ENCODE results near the gene TCOF1.

DNA sequence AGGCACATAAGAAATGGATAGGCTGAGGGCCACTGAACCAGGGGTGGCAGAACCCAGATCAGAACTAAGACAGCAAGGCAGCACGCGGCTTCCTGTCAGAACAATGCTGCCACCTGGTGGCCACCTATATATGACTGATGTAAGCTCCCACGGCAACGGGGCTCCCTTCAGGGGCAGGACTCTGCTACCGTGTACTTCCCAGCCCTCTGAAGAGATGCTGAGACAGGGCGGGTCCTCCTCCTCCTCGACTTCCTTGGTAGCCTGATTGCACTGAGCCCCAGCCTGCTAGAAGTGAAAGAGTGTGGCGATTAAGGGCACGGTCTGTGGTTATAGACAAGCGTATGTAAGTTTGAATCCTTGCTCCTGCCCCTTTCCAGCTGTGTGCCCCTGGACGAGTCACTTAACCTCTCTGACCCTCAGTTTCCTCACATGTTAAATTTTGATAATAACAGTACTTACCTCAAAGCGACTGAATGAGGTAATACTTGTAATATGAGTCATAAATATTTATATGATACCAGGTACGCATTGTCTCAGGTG is 78.7 kb downstream of the TCOF1 start:
- TF ChIP-seq, protein P1, sequence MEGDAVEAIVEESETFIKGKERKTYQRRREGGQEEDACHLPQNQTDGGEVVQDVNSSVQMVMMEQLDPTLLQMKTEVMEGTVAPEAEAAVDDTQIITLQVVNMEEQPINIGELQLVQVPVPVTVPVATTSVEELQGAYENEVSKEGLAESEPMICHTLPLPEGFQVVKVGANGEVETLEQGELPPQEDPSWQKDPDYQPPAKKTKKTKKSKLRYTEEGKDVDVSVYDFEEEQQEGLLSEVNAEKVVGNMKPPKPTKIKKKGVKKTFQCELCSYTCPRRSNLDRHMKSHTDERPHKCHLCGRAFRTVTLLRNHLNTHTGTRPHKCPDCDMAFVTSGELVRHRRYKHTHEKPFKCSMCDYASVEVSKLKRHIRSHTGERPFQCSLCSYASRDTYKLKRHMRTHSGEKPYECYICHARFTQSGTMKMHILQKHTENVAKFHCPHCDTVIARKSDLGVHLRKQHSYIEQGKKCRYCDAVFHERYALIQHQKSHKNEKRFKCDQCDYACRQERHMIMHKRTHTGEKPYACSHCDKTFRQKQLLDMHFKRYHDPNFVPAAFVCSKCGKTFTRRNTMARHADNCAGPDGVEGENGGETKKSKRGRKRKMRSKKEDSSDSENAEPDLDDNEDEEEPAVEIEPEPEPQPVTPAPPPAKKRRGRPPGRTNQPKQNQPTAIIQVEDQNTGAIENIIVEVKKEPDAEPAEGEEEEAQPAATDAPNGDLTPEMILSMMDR (conservative IDR thresholded peaks at IDR 0.05; ENCODE audit: low read depth, low read length): peak; percentile 86
- TF ChIP-seq EZH2 (IDR thresholded peaks at IDR 0.05; ENCODE audit: borderline replicate concordance, low read depth, low read length, poor library complexity, severe bottlenecking): no peak
